Astrocyte of the spinal cord (primary cell): ENCODE data around the gene FGF11.

ENCODE experiments used
- DNase-seq: peaks from one replicate; pipeline ENCODE4 v3.0.0; 2011; ENCODE audit warnings: low read depth, low spot score
- H3K4me3 ChIP-seq: 2 replicates; pipeline ENCODE4 v1.5.1; 2011; ENCODE audit warnings: low read depth, mild to moderate bottlenecking, low read length, moderate library complexity
- CTCF ChIP-seq: IDR thresholded peaks from 2 replicates; pipeline ENCODE4 v1.5.1; 2012; ENCODE audit warnings: low read depth, mild to moderate bottlenecking, low read length, inconsistent platforms
- in situ Hi-C: cut with HindIII; loops from 2 replicates; pipeline ENCODE4 v1.10.0; 2017; ENCODE audit warnings: low sequenced_read_pairs

The FGF11 gene

DNA sequence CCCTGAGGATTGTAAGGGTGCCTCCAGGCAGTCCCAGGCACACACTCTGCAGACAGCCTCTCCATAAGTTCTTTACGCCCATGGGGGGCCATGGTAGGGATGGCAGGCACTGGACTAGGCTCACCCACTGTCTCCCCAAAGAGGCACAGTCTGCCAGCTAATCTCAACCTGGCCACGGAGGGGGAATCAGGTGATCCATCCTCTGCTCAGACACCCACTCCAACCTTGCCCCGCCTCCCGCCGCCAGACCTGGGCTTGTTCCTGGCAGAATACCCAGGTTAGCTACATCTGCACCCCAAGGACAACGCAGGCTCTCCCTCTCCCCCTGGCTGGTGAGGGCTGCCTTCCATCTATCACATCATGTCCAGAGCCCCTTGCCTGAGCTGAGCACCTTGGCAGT, 30.4 kb upstream of the FGF11 start:
- DNase-seq = no peak
- no peak for TF ChIP-seq CTCF
- in situ Hi-C loops = no loop called here
- H3K4me3 ChIP-seq = no peak overlapping the region

GRCh38 chr17:7409716-7410115, 29.6 kb upstream of the FGF11 start:
- no peak for DNase-seq
- in situ Hi-C loops = no loop called here
- H3K4me3 ChIP-seq = no peak overlapping the region

GRCh38 chr17:7410634-7411426, 28.5 kb upstream of the FGF11 start:
- no peak for DNase-seq
- H3K4me3 ChIP-seq = no peak overlapping the region
- in situ Hi-C loops = no loop called here
- TF ChIP-seq CTCF = no peak

More at GRCh38 chr17:7409716-7410115, 29.6 kb upstream of the FGF11 start:
- TF ChIP-seq CTCF = no peak

GRCh38 chr17:7411427-7411750, 27.9 kb upstream of the FGF11 start:
- DNase-seq = no peak
- H3K4me3 ChIP-seq = no peak overlapping the region
- no peak for TF ChIP-seq CTCF
- in situ Hi-C loops = no loop called here

DNA sequence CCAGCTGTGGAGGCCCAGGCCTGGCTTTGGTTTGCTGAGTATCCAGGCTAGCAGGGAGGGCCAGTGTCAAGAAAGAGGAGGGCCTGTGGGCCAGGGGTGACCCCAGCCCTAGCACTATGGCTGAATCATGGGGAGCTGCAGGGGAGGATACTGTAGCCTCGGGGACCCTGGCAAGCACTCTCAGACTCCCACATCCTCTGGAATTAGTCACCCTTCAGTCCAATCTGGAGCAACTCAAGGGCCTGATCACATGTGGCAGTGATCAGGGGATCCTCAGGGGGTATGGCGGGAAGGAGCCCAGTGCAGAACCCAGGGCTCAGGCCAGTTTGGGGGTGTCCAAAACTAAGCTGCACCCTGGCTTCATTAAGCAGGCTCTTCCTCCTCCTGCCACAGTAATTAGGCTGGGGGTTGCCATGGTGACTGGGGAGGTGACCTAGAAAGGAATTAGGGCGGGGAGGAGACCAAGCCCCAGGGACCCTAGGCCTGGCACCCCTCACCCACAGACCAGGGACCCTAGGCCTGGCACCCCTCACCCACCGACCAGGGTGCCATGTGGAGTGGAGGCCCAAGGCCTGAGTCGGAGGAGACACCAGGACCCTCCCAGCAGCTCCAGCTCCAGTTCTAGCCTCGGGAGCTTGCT, 25.8 kb upstream of the FGF11 start:
- in situ Hi-C loops = no loop called here
- DNase-seq = peak; percentile 11
- no peak overlapping the region for H3K4me3 ChIP-seq
- TF ChIP-seq CTCF = no peak

DNA sequence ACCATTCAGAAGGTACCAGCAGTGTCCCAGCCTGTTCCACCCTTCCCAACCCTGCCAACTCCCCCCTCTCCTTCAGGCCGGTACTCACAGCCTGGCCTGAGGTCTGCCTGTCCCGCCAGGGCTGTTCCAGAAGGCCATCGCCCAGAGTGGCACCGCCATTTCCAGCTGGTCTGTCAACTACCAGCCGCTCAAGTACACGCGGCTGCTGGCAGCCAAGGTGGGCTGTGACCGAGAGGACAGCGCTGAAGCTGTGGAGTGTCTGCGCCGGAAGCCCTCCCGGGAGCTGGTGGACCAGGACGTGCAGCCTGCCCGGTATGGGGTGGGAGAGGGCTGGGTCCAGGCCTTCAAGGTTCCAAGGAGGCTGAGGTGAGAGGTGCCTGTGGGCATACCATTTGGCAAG, 24.5 kb upstream of the FGF11 start:
- TF ChIP-seq CTCF = no peak
- in situ Hi-C loops = no loop called here
- DNase-seq = no peak
- no peak overlapping the region for H3K4me3 ChIP-seq
